Measurements from ENCODE around the gene ANTXR2. TPM values are rescaled to one million over a fixed set of nuclear protein-coding genes. Genes with fewer than 3 reads are reported as not detected.

Gene ANTXR2
- total RNA-seq, 2 experiments from 2014 or later = 15.3 to 16.7 TPM

DNA sequence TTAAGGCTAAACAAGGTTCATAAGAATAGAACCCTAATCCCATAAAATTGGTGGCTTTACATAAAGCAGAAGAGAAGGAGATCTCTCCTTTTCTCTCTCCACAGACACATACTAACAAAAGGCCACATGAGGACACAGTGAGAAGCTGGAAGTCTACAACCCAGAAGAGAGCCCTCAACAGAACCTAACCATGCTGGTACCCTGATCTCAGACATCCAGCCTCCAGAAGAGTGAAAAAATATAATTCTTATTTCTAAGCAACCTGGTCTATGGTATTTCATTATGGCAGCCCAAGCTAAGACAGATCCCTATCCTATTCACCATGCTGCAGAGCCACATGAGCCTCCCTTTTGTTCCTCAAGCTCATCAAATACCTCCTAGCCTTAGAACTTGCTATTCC, 195.5 kb downstream of the ANTXR2 start:
- Histone ChIP-seq H3K4me1 (ENCODE audit: insufficient read depth, low read length) (no peaks in the 10 kb centered on the region), H3K4me3 (ENCODE audit: low read length) (no peak overlapping the region), H3K9me3 (ENCODE audit: control insufficient read depth in 1 of 2, insufficient read depth in 1 of 2, low read length in 2 of 2) (no peaks in the 10 kb centered on the region), H3K27ac (ENCODE audit: low read depth in 1 of 2, low read length in 2 of 2) (no peak overlapping the region), H3K36me3 (ENCODE audit: insufficient read depth, low read length) (no peaks in the 10 kb centered on the region), H3K27me3 (ENCODE audit: control insufficient read depth in 1 of 2, insufficient read depth in 2 of 2, low read length in 2 of 2) (no peaks in the 10 kb centered on the region)
- no peak overlapping the region for H3K4me3 Mint-ChIP-seq
- no peaks in the 10 kb centered on the region for H3K27me3 Mint-ChIP-seq
- CTCF ChIA-PET = no interaction called here
- TF ChIP-seq, protein P1, sequence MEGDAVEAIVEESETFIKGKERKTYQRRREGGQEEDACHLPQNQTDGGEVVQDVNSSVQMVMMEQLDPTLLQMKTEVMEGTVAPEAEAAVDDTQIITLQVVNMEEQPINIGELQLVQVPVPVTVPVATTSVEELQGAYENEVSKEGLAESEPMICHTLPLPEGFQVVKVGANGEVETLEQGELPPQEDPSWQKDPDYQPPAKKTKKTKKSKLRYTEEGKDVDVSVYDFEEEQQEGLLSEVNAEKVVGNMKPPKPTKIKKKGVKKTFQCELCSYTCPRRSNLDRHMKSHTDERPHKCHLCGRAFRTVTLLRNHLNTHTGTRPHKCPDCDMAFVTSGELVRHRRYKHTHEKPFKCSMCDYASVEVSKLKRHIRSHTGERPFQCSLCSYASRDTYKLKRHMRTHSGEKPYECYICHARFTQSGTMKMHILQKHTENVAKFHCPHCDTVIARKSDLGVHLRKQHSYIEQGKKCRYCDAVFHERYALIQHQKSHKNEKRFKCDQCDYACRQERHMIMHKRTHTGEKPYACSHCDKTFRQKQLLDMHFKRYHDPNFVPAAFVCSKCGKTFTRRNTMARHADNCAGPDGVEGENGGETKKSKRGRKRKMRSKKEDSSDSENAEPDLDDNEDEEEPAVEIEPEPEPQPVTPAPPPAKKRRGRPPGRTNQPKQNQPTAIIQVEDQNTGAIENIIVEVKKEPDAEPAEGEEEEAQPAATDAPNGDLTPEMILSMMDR (IDR thresholded peaks at IDR 0.05) = no peak
- no peaks in the 10 kb centered on the region for H3K4me1 Mint-ChIP-seq (ENCODE audit: low read depth)
- ATAC-seq (ENCODE audit: poor library complexity) (no peak), DNase-seq (no peak)
- H3K36me3 Mint-ChIP-seq (ENCODE audit: low read depth) = no peaks in the 10 kb centered on the region
- no peak overlapping the region for H3K27ac Mint-ChIP-seq
- intact Hi-C loops (cut with DNase I, micrococcal nuclease) = no loop called here
- POLR2A ChIA-PET = no interaction called here
- H3K9me3 Mint-ChIP-seq = no peaks in the 10 kb centered on the region

DNA sequence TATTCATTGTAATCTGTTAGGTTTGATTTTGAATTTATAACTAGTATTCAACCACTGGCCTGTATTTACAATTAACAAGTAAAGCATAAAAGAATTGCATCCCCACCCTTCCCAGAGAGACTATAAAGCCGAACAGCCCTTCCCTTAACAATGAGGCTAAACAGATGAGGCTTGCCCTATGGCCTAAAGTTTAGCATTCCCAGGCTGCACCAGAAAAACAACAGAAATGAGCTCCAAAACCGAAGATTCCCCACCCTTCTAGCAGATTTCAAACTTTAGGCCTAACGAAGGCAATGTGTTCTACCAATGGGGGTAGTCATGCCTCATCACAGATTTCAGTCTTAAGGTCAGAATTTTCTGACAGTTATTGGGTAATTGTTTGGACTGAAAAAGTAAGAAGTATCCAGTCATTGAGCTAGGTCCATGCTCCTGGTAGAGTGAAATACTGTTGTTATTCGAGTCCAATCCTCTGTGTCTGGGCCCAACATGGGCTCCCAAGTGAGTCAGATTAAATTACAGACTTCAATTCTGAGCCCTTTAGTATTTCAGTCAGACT, 197.6 kb downstream of the ANTXR2 start:
- TF ChIP-seq, protein P1 (IDR thresholded peaks at IDR 0.05) = no peak
- no peak overlapping the region for H3K27ac Mint-ChIP-seq

DNA sequence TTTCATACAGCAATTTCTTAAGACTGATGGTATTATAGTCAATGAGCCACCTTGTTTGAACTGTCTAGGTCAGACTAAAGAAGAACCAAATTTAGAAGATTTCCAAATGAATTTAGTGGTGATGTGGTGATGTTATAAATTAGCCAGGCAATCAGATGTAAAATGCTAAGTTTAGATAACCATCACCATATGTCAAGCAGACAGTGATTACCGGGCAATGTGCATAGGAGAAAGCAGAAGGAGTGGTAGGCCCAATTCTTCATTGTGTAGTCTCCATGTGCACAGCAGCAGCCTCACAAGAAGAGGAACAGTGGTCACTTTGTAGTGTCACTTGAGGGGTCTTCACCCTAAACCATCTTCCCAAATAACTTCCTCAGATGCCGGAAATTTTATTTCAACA, 198.8 kb downstream of the ANTXR2 start:
- no peaks in the 10 kb centered on the region for H3K4me1 Mint-ChIP-seq (ENCODE audit: low read depth)
- Histone ChIP-seq H3K27me3 (ENCODE audit: control insufficient read depth in 1 of 2, insufficient read depth in 2 of 2, low read length in 2 of 2) (no peaks in the 10 kb centered on the region), H3K9me3 (ENCODE audit: control insufficient read depth in 1 of 2, insufficient read depth in 1 of 2, low read length in 2 of 2) (no peaks in the 10 kb centered on the region), H3K27ac (ENCODE audit: low read depth in 1 of 2, low read length in 2 of 2) (no peak overlapping the region), H3K36me3 (ENCODE audit: insufficient read depth, low read length) (no peaks in the 10 kb centered on the region), H3K4me1 (ENCODE audit: insufficient read depth, low read length) (no peaks in the 10 kb centered on the region), H3K4me3 (ENCODE audit: low read length) (no peak overlapping the region)
- no peak for DNase-seq
- ATAC-seq (ENCODE audit: poor library complexity) = no peak
- peaks cover 4% of the 10 kb centered on the region for H3K27me3 Mint-ChIP-seq
- H3K9me3 Mint-ChIP-seq = no peaks in the 10 kb centered on the region
- CTCF ChIA-PET = no interaction called here
- H3K27ac Mint-ChIP-seq = no peak overlapping the region
- H3K36me3 Mint-ChIP-seq (ENCODE audit: low read depth) = no peaks in the 10 kb centered on the region
- TF ChIP-seq, protein P1 (IDR thresholded peaks at IDR 0.05) = no peak
- POLR2A ChIA-PET = no interaction called here
- H3K4me3 Mint-ChIP-seq = no peak overlapping the region
- intact Hi-C loops (cut with DNase I, micrococcal nuclease) = no loop called here

More for the DNA sequence above, 197.6 kb downstream of the ANTXR2 start:
- no peaks in the 10 kb centered on the region for H3K36me3 Mint-ChIP-seq (ENCODE audit: low read depth)
- ATAC-seq (ENCODE audit: poor library complexity) = no peak
- intact Hi-C loops (cut with DNase I, micrococcal nuclease) = no loop called here
- no peak overlapping the region for H3K4me3 Mint-ChIP-seq
- no peaks in the 10 kb centered on the region for H3K4me1 Mint-ChIP-seq (ENCODE audit: low read depth)
- no peaks in the 10 kb centered on the region for H3K4me1 ChIP-seq (ENCODE audit: insufficient read depth, low read length)
- CTCF ChIA-PET = interaction anchor here (1.1 kb wide), 1 partner anchor 12 kb away, joined by 3 read pairs; no protein-coding TSS in a partner anchor
- POLR2A ChIA-PET = no interaction called here
- DNase-seq = no peak
- no peak overlapping the region for H3K4me3 ChIP-seq (ENCODE audit: low read length)
- no peaks in the 10 kb centered on the region for H3K36me3 ChIP-seq (ENCODE audit: insufficient read depth, low read length)
- no peaks in the 10 kb centered on the region for H3K9me3 Mint-ChIP-seq
- H3K9me3 ChIP-seq (ENCODE audit: control insufficient read depth in 1 of 2, insufficient read depth in 1 of 2, low read length in 2 of 2) = no peaks in the 10 kb centered on the region
- no peaks in the 10 kb centered on the region for H3K27me3 ChIP-seq (ENCODE audit: control insufficient read depth in 1 of 2, insufficient read depth in 2 of 2, low read length in 2 of 2)
- no peak overlapping the region for H3K27ac ChIP-seq (ENCODE audit: low read depth in 1 of 2, low read length in 2 of 2)
- no peaks in the 10 kb centered on the region for H3K27me3 Mint-ChIP-seq

All from CD4-positive, alpha-beta T cell (primary cell).